K562 (cell line): ENCODE measurements around the gene NRGN. TPM values are rescaled to one million over a fixed set of nuclear protein-coding genes. Genes with fewer than 3 reads are reported as not detected.

Experiments used
- ATAC-seq: fragments of 200-7000 bp; cut with Tn5 transposase; 3 replicates; pipeline ENCODE4 v1.9.1; 2020; ENCODE audit warnings: moderate library complexity
- BruUV-seq: library from RNA; stranded (reverse); fragments of 400-500 nt; replicated peaks from 2 replicates; lab custom pipeline; 2021; lab: Mats Ljungman, UMichigan
- CTCF ChIA-PET: fragments of 300-600 bp; formaldehyde crosslinking; extraction: SDS; loops from one replicate; lab custom pipeline; 2021; ENCODE audit warnings: low intra/inter-chr PET ratio; lab: Yijun Ruan, JAX
- POLR2A ChIA-PET: fragments of 300-600, 350-650 bp; sonication (Branson Sonifier 250); formaldehyde crosslinking; extraction: SDS; loops from one replicate; lab custom pipeline; 2021; ENCODE audit warnings: antibody characterized with exemption, inconsistent platforms; lab: Yijun Ruan, JAX
- DNase-seq, 4 experiments: peaks; one replicate each; pipeline versions ENCODE4 v3.0.0 to v3.0.0-alpha.2; 2011 to 2018; ENCODE audit warnings: low spot score in 3 of 4, mixed read lengths in 3 of 4; ENCODE audit errors: extremely low read depth in 1 of 4
- FAIRE-seq: peaks from 2 replicates; lab custom pipeline; 2011; peaks lifted over from hg19 to GRCh38; lab: Jason Lieb, UNC
- H2AFZ ChIP-seq: 2 replicates; pipeline ENCODE4 v1.6.0; 2011; ENCODE audit warnings: low read depth, low read length, control low read depth, inconsistent platforms
- H3K27ac ChIP-seq: fragments of 200-600 bp; 3 replicates; pipeline ENCODE4 v1.8.0; 2011; ENCODE audit warnings: low read depth, mild to moderate bottlenecking, control low read depth, inconsistent platforms, low read length, moderate library complexity, mixed read lengths; ENCODE audit errors: extremely low read depth
- H3K27me3 ChIP-seq, 2 experiments: fragments of 300-600 bp in 1 of 2; 2 replicates in 1 of 2; 3 replicates in 1 of 2; pipeline versions ENCODE4 v1.6.0 to v1.8.0; 2011; ENCODE audit warnings: inconsistent platforms in 2 of 2, low read length in 2 of 2, mild to moderate bottlenecking in 1 of 2, mixed read lengths in 1 of 2, moderate library complexity in 1 of 2; ENCODE audit not compliant: control insufficient read depth in 2 of 2, insufficient read depth in 2 of 2
- H3K36me3 ChIP-seq: fragments of 300-600 bp; 3 replicates; pipeline ENCODE4 v1.8.0; 2011; ENCODE audit warnings: mild to moderate bottlenecking, low read length, inconsistent platforms; ENCODE audit not compliant: control insufficient read depth, insufficient read depth
- H3K4me1 ChIP-seq, 2 experiments: fragments of 200-600 bp in 1 of 2; replicated peaks in 1 of 2; 2 replicates in 1 of 2; 3 replicates in 1 of 2; pipeline versions ENCODE4 v1.5.1 to v1.8.0; 2011; ENCODE audit warnings: inconsistent platforms in 2 of 2, low read length in 2 of 2, mild to moderate bottlenecking in 1 of 2, mixed read lengths in 1 of 2, moderate library complexity in 1 of 2; ENCODE audit not compliant: control insufficient read depth in 2 of 2, insufficient read depth in 2 of 2
- H3K4me2 ChIP-seq: 2 replicates; pipeline ENCODE4 v1.6.1; 2011; ENCODE audit warnings: low read length, control low read depth, inconsistent platforms, mixed read lengths; ENCODE audit not compliant: insufficient read depth
- H3K4me3 ChIP-seq: fragments of 200-600 bp; sonication (generic), shearing (Covaris generic); 2 replicates; pipeline ENCODE4 v1.5.1; 2016; ENCODE audit warnings: control low read depth, inconsistent platforms
- H3K79me2 ChIP-seq: fragments of 200-600 bp; 3 replicates; pipeline ENCODE4 v1.8.0; 2011; ENCODE audit warnings: low read length, inconsistent platforms; ENCODE audit not compliant: control insufficient read depth, insufficient read depth
- H3K9ac ChIP-seq, 2 experiments: 2 replicates each; pipeline versions ENCODE4 v1.6.0 to v1.6.1; 2011; ENCODE audit warnings: low read depth in 2 of 2, low read length in 2 of 2, control low read depth in 1 of 2, inconsistent platforms in 1 of 2, mild to moderate bottlenecking in 1 of 2, mixed read lengths in 1 of 2; ENCODE audit not compliant: insufficient read depth in 1 of 2
- H3K9me1 ChIP-seq: one replicate; pipeline ENCODE4 v1.6.0; 2011; ENCODE audit warnings: inconsistent platforms, mild to moderate bottlenecking, low read length, moderate library complexity; ENCODE audit not compliant: control insufficient read depth, insufficient read depth
- H3K9me3 ChIP-seq: replicated peaks from 2 replicates; pipeline ENCODE4 v1.5.1; 2011; ENCODE audit warnings: low read depth, low read length, inconsistent platforms; ENCODE audit not compliant: control insufficient read depth, insufficient read depth
- H4K20me1 ChIP-seq: replicated peaks from 2 replicates; pipeline ENCODE4 v1.6.1; 2011; ENCODE audit warnings: low read length, inconsistent platforms, mixed read lengths; ENCODE audit not compliant: control insufficient read depth, insufficient read depth
- ETV1 ChIP-seq: fragments of 450-650 bp; conservative IDR thresholded peaks from 2 replicates; pipeline ENCODE4 v1.6.1; 2016; ENCODE audit warnings: missing genetic modification characterization, control low read depth, low read depth, missing compliant biosample characterization
- ETV6 ChIP-seq, 3 experiments: fragments of 150-350 bp in 1 of 3; sonication (generic) in 1 of 3; formaldehyde crosslinking in 1 of 3; IDR thresholded peaks; 2 replicates each; pipeline versions ENCODE4 v1.6.1 to v1.8.0; 2014 to 2022; ENCODE audit warnings: borderline replicate concordance in 2 of 3, low read depth in 2 of 3, antibody characterized with exemption in 1 of 3, low read length in 1 of 3, mild to moderate bottlenecking in 1 of 3, missing genetic modification reagents in 1 of 3
- GTF2B ChIP-seq: IDR thresholded peaks from 2 replicates; pipeline ENCODE4 v1.6.1; 2011; ENCODE audit not compliant: insufficient read length; ENCODE audit errors: extremely low read depth
- GTF2E2 ChIP-seq: fragments of 200-800 bp; sonication (Bioruptor generic); IDR thresholded peaks from 2 replicates; pipeline ENCODE4 v1.6.1; 2016; ENCODE audit warnings: missing genetic modification characterization, missing compliant biosample characterization
- KHSRP ChIP-seq: fragments of 450-650 bp; IDR thresholded peaks from 2 replicates; pipeline ENCODE4 v1.6.1; 2017
- ZBTB2 ChIP-seq: fragments of 450-650 bp; IDR thresholded peaks from 2 replicates; pipeline ENCODE4 v1.6.1; 2016; ENCODE audit warnings: antibody characterized with exemption
- ZNF507 ChIP-seq: conservative IDR thresholded peaks from 2 replicates; pipeline ENCODE4 v1.6.1; 2017; ENCODE audit warnings: missing genetic modification characterization, missing compliant biosample characterization
- WGBS: fragments of 100-300 bp; shearing (Covaris generic); methylation state at CpG from one replicate; pipeline ENCODE4 v1.1.6; 2016; ENCODE audit warnings: low coverage, mixed read lengths; ENCODE audit not compliant: insufficient coverage; ENCODE audit errors: missing lambda C conversion rate; 5-methylcytosine and 5-hydroxymethylcytosine counted together
- in situ Hi-C: fragments of 300-500 bp; cut with MboI; formaldehyde crosslinking; loops from 4 replicates; pipeline ENCODE4 v1.15.0; 2018; ENCODE audit warnings: inconsistent platforms, mixed read lengths
- intact Hi-C: fragments of 100-400 bp; cut with micrococcal nuclease; formaldehyde crosslinking; loops from 2 replicates; pipeline ENCODE4 v1.14.2; 2022
- polyA plus RNA-seq, 8 experiments: library from polyadenylated mRNA; depleted of rRNA in 4 of 8; stranded (reverse) in 5 of 8; unstranded in 3 of 8; fragments of >200 nt; fragmentation: Nextera tagmentation in 2 of 8; fragmentation: Illumina TruSeq in 1 of 8; extraction: Ambion mirVana in 2 of 8; extraction: Trizol in 1 of 8; gene quantifications; 2 replicates each; pipeline versions ENCODE4 v1.2.1 to v1.2.3, GENCODE V29; 2011 to 2014; ENCODE audit warnings: inconsistent platforms in 1 of 8, missing spikeins in 1 of 8
- total RNA-seq, 7 experiments: library from RNA; depleted of rRNA in 6 of 7; stranded (reverse); fragments of >200 nt in 6 of 7; fragmentation: Illumina TruSeq in 2 of 7; extraction: Trizol in 2 of 7; gene quantifications; 2 replicates each; pipeline versions ENCODE4 v1.2.1 to v1.2.3, GENCODE V29; 2011 to 2021; ENCODE audit warnings: low replicate concordance in 1 of 7
- TF ChIP-seq, protein P1 (sequence below): fragments of 450-650 bp; IDR thresholded peaks from one replicate; pipeline ENCODE4 v1.6.1; 2018; ENCODE audit warnings: mild to moderate bottlenecking, moderate library complexity; ENCODE audit not compliant: partially characterized antibody
- TF ChIP-seq, protein P2 (sequence below): fragments of 250-450 bp; sonication (Bioruptor Pico); IDR thresholded peaks from 2 replicates; pipeline ENCODE4 v1.9.0; 2021; ENCODE audit warnings: mild to moderate bottlenecking, inconsistent platforms
- TF ChIP-seq, protein P3 (sequence below): sonication (generic); formaldehyde crosslinking; IDR thresholded peaks from 2 replicates; pipeline ENCODE4 v1.8.0; 2022; ENCODE audit warnings: mild to moderate bottlenecking, low read depth, missing genetic modification reagents

NRGN gene
- total and polyA plus RNA-seq, 9 of the 15 experiments (the other 6 are each of a cell fraction or from before 2014, with no cell fraction given), result 0.29 to 7.8 (median 3.5) TPM; not detected in 2

GRCh38 chr11:124749912-124750311 is 10.2 kb downstream of the NRGN start (continued):
- TF ChIP-seq, protein P1, sequence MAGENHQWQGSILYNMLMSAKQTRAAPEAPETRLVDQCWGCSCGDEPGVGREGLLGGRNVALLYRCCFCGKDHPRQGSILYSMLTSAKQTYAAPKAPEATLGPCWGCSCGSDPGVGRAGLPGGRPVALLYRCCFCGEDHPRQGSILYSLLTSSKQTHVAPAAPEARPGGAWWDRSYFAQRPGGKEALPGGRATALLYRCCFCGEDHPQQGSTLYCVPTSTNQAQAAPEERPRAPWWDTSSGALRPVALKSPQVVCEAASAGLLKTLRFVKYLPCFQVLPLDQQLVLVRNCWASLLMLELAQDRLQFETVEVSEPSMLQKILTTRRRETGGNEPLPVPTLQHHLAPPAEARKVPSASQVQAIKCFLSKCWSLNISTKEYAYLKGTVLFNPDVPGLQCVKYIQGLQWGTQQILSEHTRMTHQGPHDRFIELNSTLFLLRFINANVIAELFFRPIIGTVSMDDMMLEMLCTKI, result no peak
- TF ChIP-seq ZBTB2, result no peak

GRCh38 chr11:124751391-124751740 is 11.6 kb downstream of the NRGN start:
- no peak overlapping the region for H2AFZ ChIP-seq
- H4K20me1 ChIP-seq, result no peaks in the 10 kb centered on the region
- no peak for ATAC-seq
- no peaks in the 10 kb centered on the region for H3K36me3 ChIP-seq
- 4% methylated on average over 11 of the region's 11 CpGs for WGBS
- no peak for FAIRE-seq
- in situ Hi-C loops (no loop called here), intact Hi-C loops (no loop called here)
- ChIA-PET POLR2A (interaction anchor here (0.8 kb wide), 1 partner anchor 84 kb away, joined by 3 read pairs; no protein-coding TSS in a partner anchor), CTCF (no interaction called here)
- no TSS peak for BruUV-seq
- no peak overlapping the region for H3K9ac ChIP-seq
- no peaks in the 10 kb centered on the region for H3K79me2 ChIP-seq
- no peak overlapping the region for H3K27ac ChIP-seq
- H3K4me1 ChIP-seq, result peaks cover 18 to 19% of the 10 kb centered on the region in 2 experiments; a peak in 4 of 5 replicates
- no peaks in the 10 kb centered on the region for H3K9me3 ChIP-seq
- no peak overlapping the region for H3K4me3 ChIP-seq
- no peak for DNase-seq
- H3K4me2 ChIP-seq, result no peak overlapping the region
- H3K27me3 ChIP-seq, result peaks cover 11 to 47% of the 10 kb centered on the region in 2 experiments; a peak in 4 of 5 replicates
- no peaks in the 10 kb centered on the region for H3K9me1 ChIP-seq
- TF ChIP-seq ETV6 (IDR thresholded peaks at IDR 0.05; ENCODE audit: borderline replicate concordance in 1 of 2, low read depth in 2 of 2, low read length in 1 of 2) (no peak), ETV6 (CRISPR knock-in tag; IDR thresholded peaks at IDR 0.05; ENCODE audit: borderline replicate concordance) (no peak), GTF2B (no peak), KHSRP (no peak), GTF2E2 (tag) (no peak), ETV1 (tag) (no peak), ZNF507 (tag) (no peak)
- TF ChIP-seq, protein P2, sequence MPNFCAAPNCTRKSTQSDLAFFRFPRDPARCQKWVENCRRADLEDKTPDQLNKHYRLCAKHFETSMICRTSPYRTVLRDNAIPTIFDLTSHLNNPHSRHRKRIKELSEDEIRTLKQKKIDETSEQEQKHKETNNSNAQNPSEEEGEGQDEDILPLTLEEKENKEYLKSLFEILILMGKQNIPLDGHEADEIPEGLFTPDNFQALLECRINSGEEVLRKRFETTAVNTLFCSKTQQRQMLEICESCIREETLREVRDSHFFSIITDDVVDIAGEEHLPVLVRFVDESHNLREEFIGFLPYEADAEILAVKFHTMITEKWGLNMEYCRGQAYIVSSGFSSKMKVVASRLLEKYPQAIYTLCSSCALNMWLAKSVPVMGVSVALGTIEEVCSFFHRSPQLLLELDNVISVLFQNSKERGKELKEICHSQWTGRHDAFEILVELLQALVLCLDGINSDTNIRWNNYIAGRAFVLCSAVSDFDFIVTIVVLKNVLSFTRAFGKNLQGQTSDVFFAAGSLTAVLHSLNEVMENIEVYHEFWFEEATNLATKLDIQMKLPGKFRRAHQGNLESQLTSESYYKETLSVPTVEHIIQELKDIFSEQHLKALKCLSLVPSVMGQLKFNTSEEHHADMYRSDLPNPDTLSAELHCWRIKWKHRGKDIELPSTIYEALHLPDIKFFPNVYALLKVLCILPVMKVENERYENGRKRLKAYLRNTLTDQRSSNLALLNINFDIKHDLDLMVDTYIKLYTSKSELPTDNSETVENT, result no peak
- TF ChIP-seq, protein P1, result no peak
- TF ChIP-seq, protein P3, sequence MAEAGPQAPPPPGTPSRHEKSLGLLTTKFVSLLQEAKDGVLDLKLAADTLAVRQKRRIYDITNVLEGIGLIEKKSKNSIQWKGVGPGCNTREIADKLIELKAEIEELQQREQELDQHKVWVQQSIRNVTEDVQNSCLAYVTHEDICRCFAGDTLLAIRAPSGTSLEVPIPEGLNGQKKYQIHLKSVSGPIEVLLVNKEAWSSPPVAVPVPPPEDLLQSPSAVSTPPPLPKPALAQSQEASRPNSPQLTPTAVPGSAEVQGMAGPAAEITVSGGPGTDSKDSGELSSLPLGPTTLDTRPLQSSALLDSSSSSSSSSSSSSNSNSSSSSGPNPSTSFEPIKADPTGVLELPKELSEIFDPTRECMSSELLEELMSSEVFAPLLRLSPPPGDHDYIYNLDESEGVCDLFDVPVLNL (CRISPR knock-in tag), result no peak
